ENCODE measurements around the gene RNF225.

Gene RNF225

GRCh38 chr19:58392945-58393724 is 2.3 kb upstream of the RNF225 start:
- no peak for DNase-seq
- no peak for TF ChIP-seq CTCF (IDR thresholded peaks at IDR 0.05)
- Histone ChIP-seq H3K27me3 (peaks cover 0 to 26% of the 10 kb centered on the region in 2 donors), H3K4me3 (no peak overlapping the region), H3K4me1 (peaks cover 0 to 30% (median 10%) of the 10 kb centered on the region in 4 donors), H3K36me3 (peaks cover 48 to 71% (median 49%) of the 10 kb centered on the region in 3 donors), H3K9me3 (no peaks in the 10 kb centered on the region), H3K27ac (no peak overlapping the region)
- intact Hi-C loops (cut with DNase I; ENCODE audit: low total_unique reads) = no loop called here

DNA sequence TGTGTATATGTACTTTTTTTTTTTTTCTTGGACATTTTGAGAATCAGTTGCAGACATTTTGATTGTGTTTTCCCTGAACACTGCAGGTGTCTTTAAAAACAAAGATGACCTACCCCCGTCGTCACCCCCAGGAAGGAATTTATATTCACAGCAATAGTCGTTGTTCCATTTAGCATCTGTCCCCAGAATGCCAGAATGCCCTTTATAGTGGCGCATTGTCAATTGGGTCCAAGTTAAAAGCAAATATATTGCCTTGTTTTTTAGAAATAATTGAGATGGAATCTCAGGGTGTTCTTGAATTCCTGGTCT is 1.8 kb upstream of the RNF225 start:
- peaks cover 46 to 66% (median 49%) of the 10 kb centered on the region in 3 donors for H3K36me3 ChIP-seq
- no peak overlapping the region for H3K27ac ChIP-seq
- peaks cover 0 to 26% of the 10 kb centered on the region in 2 donors for H3K27me3 ChIP-seq
- no peak overlapping the region for H3K4me3 ChIP-seq
- no peaks in the 10 kb centered on the region for H3K9me3 ChIP-seq
- intact Hi-C loops (cut with DNase I; ENCODE audit: low total_unique reads) = no loop called here
- peaks cover 0 to 25% (median 8%) of the 10 kb centered on the region in 4 donors for H3K4me1 ChIP-seq
- TF ChIP-seq CTCF (IDR thresholded peaks at IDR 0.05) = no peak
- DNase-seq = no peak

GRCh38 chr19:58394821-58395219 is 636 bp upstream of the RNF225 start:
- H3K36me3 ChIP-seq = peaks cover 35 to 55% (median 49%) of the 10 kb centered on the region in 3 donors
- intact Hi-C loops (cut with DNase I; ENCODE audit: low total_unique reads) = no loop called here

GRCh38 chr19:58395979-58396627 is 647 bp downstream of the RNF225 start:
- H3K36me3 ChIP-seq = peaks cover 31 to 43% (median 41%) of the 10 kb centered on the region in 3 donors
- peaks cover 0 to 29% (median 16%) of the 10 kb centered on the region in 4 donors for H3K4me1 ChIP-seq
- H3K27ac ChIP-seq = no peak overlapping the region
- TF ChIP-seq CTCF (IDR thresholded peaks at IDR 0.05) = no peak
- H3K4me3 ChIP-seq = no peak overlapping the region
- intact Hi-C loops (cut with DNase I; ENCODE audit: low total_unique reads) = no loop called here
- DNase-seq = no peak
- H3K9me3 ChIP-seq = no peaks in the 10 kb centered on the region
- peaks cover 0 to 26% of the 10 kb centered on the region in 2 donors for H3K27me3 ChIP-seq

More at GRCh38 chr19:58394821-58395219, 636 bp upstream of the RNF225 start:
- Histone ChIP-seq H3K27ac (no peak overlapping the region), H3K4me3 (no peak overlapping the region), H3K27me3 (peaks cover 0 to 26% of the 10 kb centered on the region in 2 donors), H3K4me1 (peaks cover 0 to 25% (median 5%) of the 10 kb centered on the region in 4 donors), H3K9me3 (no peaks in the 10 kb centered on the region)
- no peak for DNase-seq
- TF ChIP-seq CTCF (IDR thresholded peaks at IDR 0.05) = no peak

DNA sequence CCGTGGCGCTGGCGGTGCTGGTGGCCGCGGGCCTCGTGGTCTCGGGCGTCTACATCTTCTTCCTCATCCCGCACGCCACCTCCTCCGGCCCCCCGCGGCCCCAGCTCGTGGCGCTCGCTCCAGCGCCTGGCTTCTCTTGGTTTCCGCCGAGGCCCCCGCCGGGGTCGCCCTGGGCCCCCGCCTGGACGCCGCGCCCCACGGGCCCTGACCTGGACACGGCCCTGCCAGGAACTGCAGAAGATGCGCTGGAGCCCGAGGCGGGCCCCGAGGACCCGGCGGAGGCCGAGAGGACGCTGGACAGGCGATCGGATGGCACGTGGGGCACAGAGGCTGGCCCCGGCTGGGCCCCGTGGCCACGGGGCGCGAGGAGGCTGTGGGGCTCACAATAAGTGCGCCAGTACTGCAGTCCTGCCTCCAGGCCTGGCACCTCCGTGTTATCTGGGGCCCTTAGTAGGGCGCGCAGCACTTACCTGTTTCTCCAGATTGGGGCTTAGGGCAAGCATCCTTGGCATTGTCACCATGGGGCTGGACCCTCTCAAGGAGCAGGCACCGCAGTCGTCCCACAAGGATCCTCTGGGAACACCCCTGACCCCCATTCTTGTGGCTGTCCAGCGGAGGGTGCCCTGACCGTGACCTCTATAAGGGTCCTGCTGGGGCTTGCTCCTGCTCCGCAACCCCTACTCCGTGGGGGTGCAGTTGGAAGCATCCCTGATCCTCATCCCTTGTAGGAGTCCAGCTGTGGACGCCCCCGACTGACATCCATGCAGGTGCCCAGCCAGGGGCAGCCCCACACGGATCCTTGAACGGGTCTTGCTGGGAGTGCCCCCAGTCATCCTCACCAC is 1.5 kb downstream of the RNF225 start:
- Histone ChIP-seq H3K4me3 (no peak overlapping the region), H3K9me3 (no peaks in the 10 kb centered on the region), H3K4me1 (peaks cover 0 to 32% (median 21%) of the 10 kb centered on the region in 4 donors), H3K27ac (no peak overlapping the region), H3K27me3 (peaks cover 0 to 26% of the 10 kb centered on the region in 2 donors), H3K36me3 (peaks cover 31 to 35% (median 33%) of the 10 kb centered on the region in 3 donors)
- intact Hi-C loops (cut with DNase I; ENCODE audit: low total_unique reads) = no loop called here
- DNase-seq = no peak
- no peak for TF ChIP-seq CTCF (IDR thresholded peaks at IDR 0.05)

All from tibial artery (tissue), 4 donors.